HEK293 (cell line): ENCODE results near the gene MOB2.

Source experiments
- CTCF ChIA-PET: fragments of 350-600 bp; formaldehyde crosslinking; extraction: SDS; loops from one replicate; lab custom pipeline; 2021; ENCODE audit warnings: antibody characterized with exemption; lab: Yijun Ruan, JAX
- POLR2A ChIA-PET: fragments of 300-600 bp; formaldehyde crosslinking; extraction: SDS; loops from one replicate; lab custom pipeline; 2020; ENCODE audit warnings: antibody characterized with exemption, inconsistent platforms; lab: Yijun Ruan, JAX
- H3K27ac ChIP-seq: fragments of 200-500 bp; sonication (Bioruptor generic); 2 replicates; pipeline ENCODE4 v1.5.1; 2014; ENCODE audit warnings: low read depth, low read length, control low read depth, inconsistent platforms; ENCODE audit errors: extremely low read depth
- H3K36me3 ChIP-seq, 2 experiments: fragments of 200-500 bp in 1 of 2; sonication (Bioruptor generic) in 1 of 2; 1 replicate in 1 of 2; 2 replicates in 1 of 2; pipeline ENCODE4 v1.5.1; 2014 to 2017; ENCODE audit warnings: inconsistent platforms in 2 of 2, low read length in 2 of 2; ENCODE audit not compliant: control insufficient read depth in 2 of 2, insufficient read depth in 1 of 2
- H3K4me1 ChIP-seq: fragments of 200-500 bp; sonication (Bioruptor generic); 2 replicates; pipeline ENCODE4 v1.5.1; 2014; ENCODE audit warnings: mild to moderate bottlenecking, low read length, inconsistent platforms; ENCODE audit not compliant: control insufficient read depth, insufficient read depth
- H3K4me3 ChIP-seq: 2 replicates; pipeline ENCODE4 v1.5.1; 2011; ENCODE audit warnings: low read depth, mild to moderate bottlenecking, control low read depth, low read length, moderate library complexity
- H3K9me3 ChIP-seq: fragments of 200-500 bp; sonication (Bioruptor generic); 2 replicates; pipeline ENCODE4 v1.5.1; 2014; ENCODE audit warnings: low read depth, low read length, inconsistent platforms; ENCODE audit not compliant: control insufficient read depth, insufficient read depth
- INSM2 ChIP-seq: fragments of 450-650 bp; formaldehyde crosslinking; IDR thresholded peaks from 2 replicates; pipeline ENCODE4 v1.5.1; 2016; ENCODE audit warnings: missing biosample characterization, missing genetic modification characterization
- OSR2 ChIP-seq: fragments of 450-650 bp; formaldehyde crosslinking; IDR thresholded peaks from 2 replicates; pipeline ENCODE4 v1.5.1; 2016; ENCODE audit warnings: missing biosample characterization, missing genetic modification characterization
- OVOL3 ChIP-seq: fragments of 450-650 bp; formaldehyde crosslinking; IDR thresholded peaks from 2 replicates; pipeline ENCODE4 v1.5.1; 2016; ENCODE audit warnings: missing biosample characterization, missing genetic modification characterization
- ZBTB48 ChIP-seq: fragments of 450-650 bp; formaldehyde crosslinking; IDR thresholded peaks from 2 replicates; pipeline ENCODE4 v1.5.1; 2016; ENCODE audit warnings: missing biosample characterization, missing genetic modification characterization
- ZEB2 ChIP-seq: fragments of 450-650 bp; formaldehyde crosslinking; IDR thresholded peaks from 2 replicates; pipeline ENCODE4 v1.5.1; 2016; ENCODE audit warnings: missing biosample characterization, missing genetic modification characterization
- ZFP41 ChIP-seq: fragments of 450-650 bp; formaldehyde crosslinking; IDR thresholded peaks from 2 replicates; pipeline ENCODE4 v1.5.1; 2016; ENCODE audit warnings: missing biosample characterization, missing genetic modification characterization, borderline replicate concordance
- ZNF138 ChIP-seq: fragments of 450-650 bp; formaldehyde crosslinking; IDR thresholded peaks from 2 replicates; pipeline ENCODE4 v1.5.1; 2016; ENCODE audit warnings: missing biosample characterization, missing genetic modification characterization, borderline replicate concordance
- ZNF146 ChIP-seq: fragments of 450-650 bp; formaldehyde crosslinking; IDR thresholded peaks from 2 replicates; pipeline ENCODE4 v1.5.1; 2016; ENCODE audit warnings: missing biosample characterization, missing genetic modification characterization
- ZNF211 ChIP-seq: fragments of 450-650 bp; formaldehyde crosslinking; IDR thresholded peaks from 2 replicates; pipeline ENCODE4 v1.5.1; 2016; ENCODE audit warnings: low read depth, missing biosample characterization, missing genetic modification characterization
- ZNF311 ChIP-seq: fragments of 450-650 bp; formaldehyde crosslinking; IDR thresholded peaks from 2 replicates; pipeline ENCODE4 v1.5.1; 2017; ENCODE audit warnings: missing biosample characterization, missing genetic modification characterization, borderline replicate concordance
- ZNF350 ChIP-seq: fragments of 450-650 bp; formaldehyde crosslinking; IDR thresholded peaks from 2 replicates; pipeline ENCODE4 v1.5.0; 2017; ENCODE audit warnings: missing biosample characterization, mild to moderate bottlenecking, missing genetic modification characterization
- ZNF510 ChIP-seq: fragments of 450-650 bp; formaldehyde crosslinking; IDR thresholded peaks from 2 replicates; pipeline ENCODE4 v1.5.1; 2018; ENCODE audit warnings: mild to moderate bottlenecking, missing genetic modification characterization, missing biosample characterization; ENCODE audit not compliant: insufficient replicate concordance
- ZNF513 ChIP-seq: fragments of 450-650 bp; IDR thresholded peaks from 2 replicates; pipeline ENCODE4 v1.5.1; 2018; ENCODE audit warnings: missing biosample characterization, missing genetic modification characterization
- ZNF549 ChIP-seq: fragments of 450-650 bp; IDR thresholded peaks from 2 replicates; pipeline ENCODE4 v1.5.1; 2018; ENCODE audit warnings: missing biosample characterization, missing genetic modification characterization, mild to moderate bottlenecking, inconsistent platforms, moderate library complexity
- ZNF664 ChIP-seq: fragments of 450-650 bp; formaldehyde crosslinking; IDR thresholded peaks from 2 replicates; pipeline ENCODE4 v1.5.1; 2016; ENCODE audit warnings: missing biosample characterization, missing genetic modification characterization
- ZNF791 ChIP-seq: fragments of 450-650 bp; formaldehyde crosslinking; IDR thresholded peaks from 2 replicates; pipeline ENCODE4 v1.5.1; 2016; ENCODE audit warnings: missing biosample characterization, missing genetic modification characterization
- ZSCAN23 ChIP-seq: fragments of 450-650 bp; formaldehyde crosslinking; IDR thresholded peaks from 2 replicates; pipeline ENCODE4 v1.5.1; 2016; ENCODE audit warnings: missing biosample characterization, missing genetic modification characterization
- ZSCAN30 ChIP-seq: fragments of 450-650 bp; IDR thresholded peaks from 2 replicates; pipeline ENCODE4 v1.5.1; 2018; ENCODE audit warnings: missing biosample characterization, mild to moderate bottlenecking, missing genetic modification characterization, moderate library complexity
- TF ChIP-seq, protein P1 (sequence below): fragments of 450-650 bp; formaldehyde crosslinking; IDR thresholded peaks from 2 replicates; pipeline ENCODE4 v1.5.1; 2016; ENCODE audit warnings: missing biosample characterization, missing genetic modification characterization
- TF ChIP-seq, protein P2 (sequence below): fragments of 450-650 bp; formaldehyde crosslinking; IDR thresholded peaks from 2 replicates; pipeline ENCODE4 v1.5.1; 2016; ENCODE audit warnings: missing biosample characterization, missing genetic modification characterization

MOB2 gene

GRCh38 chr11:1466784-1467183 lies 19.8 kb downstream of the MOB2 start (continued):
- TF ChIP-seq ZNF350 (tag by site-specific recombination) (no peak), OVOL3 (no peak), ZEB2 (no peak), OSR2 (tag by site-specific recombination) (no peak), ZNF791 (tag by site-specific recombination) (no peak), ZBTB48 (no peak), ZSCAN30 (no peak), ZNF510 (no peak)
- TF ChIP-seq, protein P1, sequence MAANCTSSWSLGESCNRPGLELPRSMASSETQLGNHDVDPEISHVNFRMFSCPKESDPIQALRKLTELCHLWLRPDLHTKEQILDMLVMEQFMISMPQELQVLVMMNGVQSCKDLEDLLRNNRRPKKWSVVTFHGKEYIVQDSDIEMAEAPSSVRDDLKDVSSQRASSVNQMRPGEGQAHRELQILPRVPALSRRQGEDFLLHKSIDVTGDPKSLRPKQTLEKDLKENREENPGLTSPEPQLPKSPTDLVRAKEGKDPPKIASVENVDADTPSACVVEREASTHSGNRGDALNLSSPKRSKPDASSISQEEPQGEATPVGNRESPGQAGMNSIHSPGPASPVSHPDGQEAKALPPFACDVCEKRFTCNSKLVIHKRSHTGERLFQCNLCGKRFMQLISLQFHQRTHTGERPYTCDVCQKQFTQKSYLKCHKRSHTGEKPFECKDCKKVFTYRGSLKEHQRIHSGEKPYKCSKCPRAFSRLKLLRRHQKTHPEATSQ (tag by site-specific recombination): no peak

- H3K4me3 ChIP-seq: no peak overlapping the region
- CTCF ChIA-PET: interaction anchor here (1.4 kb wide), 1 partner anchor 53 kb away, joined by 5 read pairs; no protein-coding TSS in a partner anchor
- H3K27ac ChIP-seq: no peak overlapping the region
- H3K4me1 ChIP-seq: no peaks in the 10 kb centered on the region
- H3K9me3 ChIP-seq: no peaks in the 10 kb centered on the region
- POLR2A ChIA-PET: interaction anchor here (0.5 kb wide), 1 partner anchor 425 kb away, joined by 3 read pairs; no protein-coding TSS in a partner anchor
- no peak for TF ChIP-seq ZNF146 (tag by site-specific recombination)
- TF ChIP-seq ZNF513: no peak
- no peak for TF ChIP-seq ZNF138 (tag by site-specific recombination)
- TF ChIP-seq ZSCAN23 (tag by site-specific recombination): no peak
- TF ChIP-seq, protein P2, sequence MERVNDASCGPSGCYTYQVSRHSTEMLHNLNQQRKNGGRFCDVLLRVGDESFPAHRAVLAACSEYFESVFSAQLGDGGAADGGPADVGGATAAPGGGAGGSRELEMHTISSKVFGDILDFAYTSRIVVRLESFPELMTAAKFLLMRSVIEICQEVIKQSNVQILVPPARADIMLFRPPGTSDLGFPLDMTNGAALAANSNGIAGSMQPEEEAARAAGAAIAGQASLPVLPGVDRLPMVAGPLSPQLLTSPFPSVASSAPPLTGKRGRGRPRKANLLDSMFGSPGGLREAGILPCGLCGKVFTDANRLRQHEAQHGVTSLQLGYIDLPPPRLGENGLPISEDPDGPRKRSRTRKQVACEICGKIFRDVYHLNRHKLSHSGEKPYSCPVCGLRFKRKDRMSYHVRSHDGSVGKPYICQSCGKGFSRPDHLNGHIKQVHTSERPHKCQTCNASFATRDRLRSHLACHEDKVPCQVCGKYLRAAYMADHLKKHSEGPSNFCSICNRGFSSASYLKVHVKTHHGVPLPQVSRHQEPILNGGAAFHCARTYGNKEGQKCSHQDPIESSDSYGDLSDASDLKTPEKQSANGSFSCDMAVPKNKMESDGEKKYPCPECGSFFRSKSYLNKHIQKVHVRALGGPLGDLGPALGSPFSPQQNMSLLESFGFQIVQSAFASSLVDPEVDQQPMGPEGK (tag by site-specific recombination): no peak
- TF ChIP-seq ZNF211 (tag by site-specific recombination): no peak
- TF ChIP-seq ZNF664 (tag by site-specific recombination): no peak
- no peak for TF ChIP-seq ZNF549 (tag by site-specific recombination)
- no peak for TF ChIP-seq INSM2 (tag by site-specific recombination)
- TF ChIP-seq ZNF311: no peak
- no peak for TF ChIP-seq ZFP41 (tag by site-specific recombination)
- H3K36me3 ChIP-seq: peaks cover 0 to 20% of the 10 kb centered on the region in 2 experiments; a peak in 1 of 3 replicates
Measured at GRCh38 chr11:1463056-1463455, 23.5 kb downstream of the MOB2 start.
